ENCODE data around the gene PIP4K2A. TPM values are rescaled to one million over a fixed set of nuclear protein-coding genes. Genes with fewer than 3 reads are reported as not detected.

The PIP4K2A gene
- total and polyA plus RNA-seq, 2 donors (not counting 3 experiments of a cell fraction or from before 2014, with no cell fraction given) = 11.8 to 32.6 TPM

DNA sequence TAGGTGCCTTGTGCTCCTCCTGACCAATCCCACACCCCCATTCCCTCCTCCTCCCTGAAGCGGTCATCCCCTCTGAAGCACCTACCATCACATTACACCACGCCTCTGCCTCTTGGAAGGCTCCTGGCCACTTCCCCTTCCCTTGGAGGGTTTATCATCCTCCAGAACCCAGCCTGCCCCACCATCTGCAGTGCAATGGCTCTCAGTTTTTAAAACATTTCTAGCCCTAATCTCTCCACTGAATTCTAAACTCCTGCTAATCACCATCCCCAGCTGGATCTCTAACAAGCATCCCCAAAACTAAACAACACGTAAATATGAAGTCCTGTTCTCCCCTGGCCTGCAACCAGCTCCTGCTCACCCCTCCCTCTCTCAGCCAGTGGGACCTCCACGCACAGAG lies 70.6 kb downstream of the PIP4K2A start:
- DNase-seq (ENCODE audit: low read depth, low spot score) = no peak
- BruUV-seq (replicated peaks) = no TSS peak
- Histone ChIP-seq H3K9me3 (replicated peaks; ENCODE audit: control insufficient read depth, insufficient read depth, low read length) (no peaks in the 10 kb centered on the region), H4K20me1 (replicated peaks; ENCODE audit: control insufficient read depth, extremely low read depth, insufficient read depth, low read length) (peaks cover 3% of the 10 kb centered on the region), H3K9ac (replicated peaks; ENCODE audit: extremely low read depth, insufficient read depth, low read length) (no peak overlapping the region), H3K79me2 (ENCODE audit: control insufficient read depth, insufficient read depth, low read length) (peaks cover 6% of the 10 kb centered on the region), H3K4me1 (ENCODE audit: control insufficient read depth, extremely low read depth, insufficient read depth, low read length) (peaks cover 22% of the 10 kb centered on the region), H3K9me1 (replicated peaks; ENCODE audit: control insufficient read depth, extremely low read depth, insufficient read depth, low read length) (no peaks in the 10 kb centered on the region), H3K36me3 (ENCODE audit: control insufficient read depth in 2 of 2, extremely low read depth in 1 of 2, insufficient read depth in 2 of 2, low read length in 2 of 2) (no peaks in the 10 kb centered on the region), H3K27me3 (ENCODE audit: control insufficient read depth in 2 of 2, insufficient read depth in 2 of 2, low read length in 2 of 2) (no peaks in the 10 kb centered on the region), H2AFZ (ENCODE audit: low read depth, low read length) (no peak overlapping the region), H3K27ac (ENCODE audit: insufficient read depth, low read depth, low read length) (no peak overlapping the region), H3K4me2 (ENCODE audit: insufficient read depth, low read length) (no peak overlapping the region), H3K4me3 (replicated peaks in 1 of 3; ENCODE audit: insufficient read depth in 1 of 3, low read depth in 1 of 3, low read length in 3 of 3) (no peak overlapping the region)
- intact Hi-C loops (cut with micrococcal nuclease) = no loop called here
- POLR2A ChIA-PET = no interaction called here
- TF ChIP-seq FOS (IDR thresholded peaks at IDR 0.05; ENCODE audit: borderline replicate concordance, insufficient read depth, low read length) = no peak
- TF ChIP-seq GATA2 (IDR thresholded peaks at IDR 0.05; ENCODE audit: insufficient read depth, insufficient read length, low read depth, low read length) = no peak
- no peak for TF ChIP-seq EZH2 (IDR thresholded peaks at IDR 0.05; ENCODE audit: borderline replicate concordance, low read depth, low read length, severe bottlenecking)
- no peak for TF ChIP-seq MYC (IDR thresholded peaks at IDR 0.05; ENCODE audit: low read depth, low read length)
- no peak for TF ChIP-seq POLR2A (IDR thresholded peaks at IDR 0.05; ENCODE audit: low read depth, low read length)
- TF ChIP-seq, protein P1, sequence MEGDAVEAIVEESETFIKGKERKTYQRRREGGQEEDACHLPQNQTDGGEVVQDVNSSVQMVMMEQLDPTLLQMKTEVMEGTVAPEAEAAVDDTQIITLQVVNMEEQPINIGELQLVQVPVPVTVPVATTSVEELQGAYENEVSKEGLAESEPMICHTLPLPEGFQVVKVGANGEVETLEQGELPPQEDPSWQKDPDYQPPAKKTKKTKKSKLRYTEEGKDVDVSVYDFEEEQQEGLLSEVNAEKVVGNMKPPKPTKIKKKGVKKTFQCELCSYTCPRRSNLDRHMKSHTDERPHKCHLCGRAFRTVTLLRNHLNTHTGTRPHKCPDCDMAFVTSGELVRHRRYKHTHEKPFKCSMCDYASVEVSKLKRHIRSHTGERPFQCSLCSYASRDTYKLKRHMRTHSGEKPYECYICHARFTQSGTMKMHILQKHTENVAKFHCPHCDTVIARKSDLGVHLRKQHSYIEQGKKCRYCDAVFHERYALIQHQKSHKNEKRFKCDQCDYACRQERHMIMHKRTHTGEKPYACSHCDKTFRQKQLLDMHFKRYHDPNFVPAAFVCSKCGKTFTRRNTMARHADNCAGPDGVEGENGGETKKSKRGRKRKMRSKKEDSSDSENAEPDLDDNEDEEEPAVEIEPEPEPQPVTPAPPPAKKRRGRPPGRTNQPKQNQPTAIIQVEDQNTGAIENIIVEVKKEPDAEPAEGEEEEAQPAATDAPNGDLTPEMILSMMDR (IDR thresholded peaks at IDR 0.05; ENCODE audit: extremely low read depth in 1 of 2, insufficient read depth in 1 of 2, low read depth in 1 of 2, low read length in 2 of 2) = no peak
- TF ChIP-seq POLR2AphosphoS5 (IDR thresholded peaks at IDR 0.05; ENCODE audit: insufficient read depth, low read depth, low read length) = no peak
- TF ChIP-seq, protein P2, sequence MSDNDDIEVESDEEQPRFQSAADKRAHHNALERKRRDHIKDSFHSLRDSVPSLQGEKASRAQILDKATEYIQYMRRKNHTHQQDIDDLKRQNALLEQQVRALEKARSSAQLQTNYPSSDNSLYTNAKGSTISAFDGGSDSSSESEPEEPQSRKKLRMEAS (IDR thresholded peaks at IDR 0.05; ENCODE audit: insufficient read depth, insufficient read length) = no peak
- no peak for TF ChIP-seq JUN (IDR thresholded peaks at IDR 0.05; ENCODE audit: borderline replicate concordance, insufficient read depth, insufficient read length, low read depth)
- dilution Hi-C loops (cut with MboI; ENCODE audit: extremely low pct_ligation_motif_present, low sequenced_read_pairs) = no loop called here
- CTCF ChIA-PET = no interaction called here
- FAIRE-seq = no peak
